Stimulated activated CD8-positive, alpha-beta memory T cell treated with anti-CD3 and anti-CD28 coated beads, Interleukin-7, amount 100 ng/mL, for 1 hour (primary cell): Measurements from ENCODE around the gene HLA-B.

Experiments used
- DNase-seq, 2 donors: peaks; one replicate each; pipeline ENCODE4 v3.0.0-alpha.2; 2020; ENCODE audit warnings: low read depth in 2 of 2

HLA-B gene

DNA sequence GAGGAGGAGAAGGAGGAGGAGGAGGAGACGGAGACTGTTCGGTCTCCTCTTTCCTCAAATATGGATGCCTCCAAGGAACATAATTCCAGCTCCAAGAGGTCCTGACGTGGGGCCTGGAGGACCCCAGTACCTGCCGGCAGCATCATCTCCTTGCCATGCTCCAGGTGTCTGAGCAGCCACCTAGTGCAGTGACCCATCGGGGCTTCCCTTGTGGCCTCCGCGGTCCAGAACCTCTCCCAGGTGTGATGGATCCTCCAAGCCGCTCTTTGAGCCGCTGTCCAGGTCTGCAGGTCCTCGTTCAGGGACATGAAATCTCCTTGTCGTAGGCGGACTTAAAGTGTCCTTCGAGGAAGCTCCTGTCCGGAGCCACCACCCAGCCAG is 49.3 kb downstream of the HLA-B start:
- DNase-seq = no peak

DNA sequence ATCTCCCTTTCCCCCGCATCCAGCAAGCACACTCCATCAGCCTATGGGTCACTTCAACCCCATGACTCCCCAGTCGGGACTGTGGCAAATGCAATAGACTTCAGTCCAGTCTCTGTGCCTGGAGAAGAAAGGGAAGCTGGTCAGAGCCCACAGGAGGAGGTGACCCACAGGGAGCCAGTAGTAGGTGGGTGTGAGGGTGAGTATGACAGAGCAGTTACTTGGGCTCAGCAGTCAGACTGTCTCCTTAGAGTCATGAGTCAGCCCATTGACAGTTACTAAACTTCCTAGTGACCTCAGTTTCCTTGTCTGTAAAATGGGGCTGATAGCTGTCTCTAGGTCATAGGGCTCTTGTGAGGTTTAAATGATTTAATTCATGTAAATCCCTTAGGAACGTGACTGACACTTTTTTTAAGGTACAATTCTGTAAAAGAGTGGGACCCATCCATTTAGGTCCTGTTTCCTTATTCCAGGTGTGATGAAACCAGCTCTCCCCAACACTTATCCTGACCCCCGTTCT is 51.2 kb downstream of the HLA-B start:
- DNase-seq = no peak

DNA sequence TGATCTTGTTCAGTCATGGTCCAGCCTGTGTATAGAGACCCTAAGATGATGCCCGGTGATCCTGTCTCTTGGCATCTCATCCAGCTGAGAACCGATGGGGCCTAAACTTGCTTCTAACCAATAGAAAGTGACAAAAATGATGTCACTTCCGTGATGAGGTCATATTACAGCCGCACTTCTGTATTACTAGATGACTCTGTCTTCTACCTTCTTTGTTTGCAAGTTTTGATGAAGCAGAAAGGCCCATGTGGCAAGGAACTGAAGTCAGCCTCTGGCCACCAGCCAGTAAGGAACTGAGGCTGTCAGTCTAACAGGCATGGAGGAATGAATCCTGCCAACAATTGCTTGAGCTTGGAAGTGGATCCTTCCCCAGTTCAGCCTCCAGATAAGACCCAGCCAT is 52.3 kb downstream of the HLA-B start:
- DNase-seq = no peak
